BE2C (cell line): ENCODE results near the gene PLXND1.

Experiments used
- DNase-seq: peaks from one replicate; pipeline ENCODE4 v3.0.0-alpha.2; 2020
- H3K27me3 ChIP-seq: fragments of 250-450 bp; sonication (Bioruptor Pico); 2 replicates; pipeline ENCODE4 v1.5.1; 2020; ENCODE audit warnings: mild to moderate bottlenecking
- H3K36me3 ChIP-seq: fragments of 250-450 bp; sonication (Bioruptor Pico); 2 replicates; pipeline ENCODE4 v1.5.1; 2020; ENCODE audit warnings: mild to moderate bottlenecking
- H3K4me1 ChIP-seq: fragments of 250-450 bp; sonication (Bioruptor Pico); 2 replicates; pipeline ENCODE4 v1.5.1; 2020
- H3K4me3 ChIP-seq: 2 replicates; pipeline ENCODE4 v1.5.1; 2011; ENCODE audit warnings: low read depth, low read length
- H3K9me3 ChIP-seq: fragments of 250-450 bp; sonication (Bioruptor Pico); 2 replicates; pipeline ENCODE4 v1.5.1; 2020
- TF ChIP-seq, protein P1 (sequence below): IDR thresholded peaks from 2 replicates; pipeline ENCODE4 v1.5.1; 2012; ENCODE audit warnings: mild to moderate bottlenecking, low read depth, low read length

The PLXND1 gene

GRCh38 chr3:129536374-129536667 lies 70.2 kb downstream of the PLXND1 start:
- Histone ChIP-seq H3K27me3 (no peaks in the 10 kb centered on the region), H3K9me3 (no peaks in the 10 kb centered on the region), H3K4me3 (no peak overlapping the region), H3K4me1 (no peaks in the 10 kb centered on the region), H3K36me3 (no peaks in the 10 kb centered on the region)
- TF ChIP-seq, protein P1, sequence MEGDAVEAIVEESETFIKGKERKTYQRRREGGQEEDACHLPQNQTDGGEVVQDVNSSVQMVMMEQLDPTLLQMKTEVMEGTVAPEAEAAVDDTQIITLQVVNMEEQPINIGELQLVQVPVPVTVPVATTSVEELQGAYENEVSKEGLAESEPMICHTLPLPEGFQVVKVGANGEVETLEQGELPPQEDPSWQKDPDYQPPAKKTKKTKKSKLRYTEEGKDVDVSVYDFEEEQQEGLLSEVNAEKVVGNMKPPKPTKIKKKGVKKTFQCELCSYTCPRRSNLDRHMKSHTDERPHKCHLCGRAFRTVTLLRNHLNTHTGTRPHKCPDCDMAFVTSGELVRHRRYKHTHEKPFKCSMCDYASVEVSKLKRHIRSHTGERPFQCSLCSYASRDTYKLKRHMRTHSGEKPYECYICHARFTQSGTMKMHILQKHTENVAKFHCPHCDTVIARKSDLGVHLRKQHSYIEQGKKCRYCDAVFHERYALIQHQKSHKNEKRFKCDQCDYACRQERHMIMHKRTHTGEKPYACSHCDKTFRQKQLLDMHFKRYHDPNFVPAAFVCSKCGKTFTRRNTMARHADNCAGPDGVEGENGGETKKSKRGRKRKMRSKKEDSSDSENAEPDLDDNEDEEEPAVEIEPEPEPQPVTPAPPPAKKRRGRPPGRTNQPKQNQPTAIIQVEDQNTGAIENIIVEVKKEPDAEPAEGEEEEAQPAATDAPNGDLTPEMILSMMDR: no peak
- DNase-seq: no peak

- no peaks in the 10 kb centered on the region for H3K4me1 ChIP-seq
- no peaks in the 10 kb centered on the region for H3K27me3 ChIP-seq
- TF ChIP-seq, protein P1: no peak
- no peaks in the 10 kb centered on the region for H3K9me3 ChIP-seq
- no peak for DNase-seq
- no peaks in the 10 kb centered on the region for H3K36me3 ChIP-seq
- H3K4me3 ChIP-seq: no peak overlapping the region
Measured at GRCh38 chr3:129535075-129535474, 71.4 kb downstream of the PLXND1 start.

DNA sequence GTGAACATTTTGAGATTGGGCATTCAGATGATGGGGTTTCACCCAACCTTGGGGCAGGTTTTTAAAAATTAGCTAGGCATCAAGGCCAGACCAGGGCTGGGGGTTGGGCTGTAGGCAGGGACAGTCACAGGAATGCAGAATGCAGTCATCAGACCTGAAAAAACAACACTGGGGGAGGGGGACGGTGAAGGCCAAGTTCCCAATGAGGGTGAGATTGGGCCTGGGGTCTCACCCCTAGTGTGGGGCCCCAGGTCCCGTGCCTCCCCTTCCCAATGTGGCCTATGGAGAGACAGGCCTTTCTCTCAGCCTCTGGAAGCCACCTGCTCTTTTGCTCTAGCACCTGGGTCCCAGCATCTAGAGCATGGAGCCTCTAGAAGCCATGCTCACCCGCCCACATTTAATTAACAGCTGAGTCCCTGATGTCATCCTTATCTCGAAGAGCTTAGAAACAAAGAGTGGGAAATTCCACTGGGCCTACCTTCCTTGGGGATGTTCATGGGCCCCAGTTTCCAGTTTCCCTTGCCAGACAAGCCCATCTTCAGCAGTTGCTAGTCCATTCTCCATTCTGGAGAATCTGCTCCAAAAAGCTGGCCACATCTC lies 71.9 kb downstream of the PLXND1 start:
- no peak for DNase-seq
- H3K36me3 ChIP-seq: no peaks in the 10 kb centered on the region
- no peak overlapping the region for H3K4me3 ChIP-seq
- TF ChIP-seq, protein P1: no peak
- H3K4me1 ChIP-seq: no peaks in the 10 kb centered on the region
- H3K9me3 ChIP-seq: no peaks in the 10 kb centered on the region
- no peaks in the 10 kb centered on the region for H3K27me3 ChIP-seq

GRCh38 chr3:129533406-129533805 lies 73.1 kb downstream of the PLXND1 start:
- TF ChIP-seq, protein P1: no peak
- Histone ChIP-seq H3K4me1 (no peaks in the 10 kb centered on the region), H3K9me3 (no peaks in the 10 kb centered on the region), H3K27me3 (no peaks in the 10 kb centered on the region), H3K4me3 (no peak overlapping the region), H3K36me3 (no peaks in the 10 kb centered on the region)
- DNase-seq: no peak

GRCh38 chr3:129532261-129532660 lies 74.2 kb downstream of the PLXND1 start:
- H3K4me1 ChIP-seq: no peaks in the 10 kb centered on the region
- H3K36me3 ChIP-seq: no peaks in the 10 kb centered on the region

DNA sequence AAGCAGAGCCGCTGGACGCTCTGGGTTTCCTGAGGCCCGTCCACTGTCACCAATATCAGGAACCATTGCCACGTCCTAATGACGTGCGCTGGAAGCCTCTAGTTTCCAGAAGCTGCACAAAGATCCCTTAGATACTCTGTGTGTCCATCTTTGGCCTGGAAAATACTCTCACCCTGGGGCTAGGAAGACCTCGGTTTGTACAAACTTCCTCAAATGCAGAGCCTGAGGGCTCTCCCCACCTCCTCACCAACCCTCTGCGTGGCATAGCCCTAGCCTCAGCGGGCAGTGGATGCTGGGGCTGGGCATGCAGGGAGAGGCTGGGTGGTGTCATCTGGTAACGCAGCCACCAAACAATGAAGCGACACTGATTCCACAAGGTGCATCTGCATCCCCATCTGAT lies 74.8 kb downstream of the PLXND1 start:
- no peaks in the 10 kb centered on the region for H3K27me3 ChIP-seq
- DNase-seq: no peak
- H3K4me3 ChIP-seq: no peak overlapping the region
- TF ChIP-seq, protein P1: no peak
- H3K36me3 ChIP-seq: no peaks in the 10 kb centered on the region
- H3K9me3 ChIP-seq: no peaks in the 10 kb centered on the region
- H3K4me1 ChIP-seq: no peaks in the 10 kb centered on the region

More at GRCh38 chr3:129532261-129532660, 74.2 kb downstream of the PLXND1 start:
- TF ChIP-seq, protein P1: no peak
- no peak for DNase-seq
- H3K27me3 ChIP-seq: no peaks in the 10 kb centered on the region
- H3K4me3 ChIP-seq: no peak overlapping the region
- no peaks in the 10 kb centered on the region for H3K9me3 ChIP-seq
